Stimulated activated memory B cell treated with anti-CD40 and anti-IgM and Interleukin-4, amounts not matched to agents 10 μg/mL and 1 μg/mL and 100 μg/mL, for 72 hours (primary cell): ENCODE data around the gene SPATA31C2.

Experiments used
- ATAC-seq: fragments of 150-1000 bp; cut with Tn5 transposase; 2 replicates; pipeline ENCODE4 v1.10.0; 2021
- H3K27ac Mint-ChIP-seq: one replicate; pipeline ENCODE4 v1.8.0; 2022; ENCODE audit warnings: mild to moderate bottlenecking, mixed read lengths
- H3K27me3 Mint-ChIP-seq: one replicate; pipeline ENCODE4 v1.8.0; 2022; ENCODE audit warnings: mixed read lengths
- H3K36me3 Mint-ChIP-seq: one replicate; pipeline ENCODE4 v1.8.0; 2022; ENCODE audit warnings: mixed read lengths
- H3K4me1 Mint-ChIP-seq: one replicate; pipeline ENCODE4 v1.8.0; 2022; ENCODE audit warnings: mixed read lengths
- H3K4me3 Mint-ChIP-seq: one replicate; pipeline ENCODE4 v1.8.0; 2022; ENCODE audit warnings: mild to moderate bottlenecking, moderate library complexity, mixed read lengths
- H3K9me3 Mint-ChIP-seq: one replicate; pipeline ENCODE4 v1.8.0; 2022; ENCODE audit warnings: mixed read lengths

The SPATA31C2 gene

DNA sequence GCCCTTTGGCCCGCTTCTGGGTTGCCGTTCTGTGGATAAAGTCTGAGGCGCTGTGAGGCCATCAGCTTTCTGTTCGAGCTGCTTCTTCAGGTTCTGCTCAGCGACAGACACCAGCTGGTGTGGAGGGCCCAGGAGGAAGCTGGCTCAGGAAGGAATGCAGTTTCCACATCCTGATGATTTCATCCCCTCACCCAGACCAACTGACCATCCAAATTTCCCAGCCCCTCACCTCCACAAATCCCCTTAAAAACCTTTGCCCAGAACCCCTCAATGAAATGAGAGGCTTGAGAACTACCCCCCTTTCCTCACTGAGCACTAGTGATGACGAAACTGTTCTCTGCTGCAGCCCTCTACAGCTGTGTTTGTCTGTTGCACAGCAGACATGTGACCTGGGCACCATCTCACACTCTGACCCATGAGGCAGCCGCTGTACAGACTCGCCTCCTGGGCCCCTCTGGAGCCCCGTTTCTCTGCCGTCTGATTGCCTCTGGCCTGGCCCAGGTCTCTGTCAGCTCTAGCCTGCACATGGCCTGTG is 45.4 kb downstream of the SPATA31C2 start:
- Mint-ChIP-seq H3K4me3 (no peak overlapping the region), H3K27ac (no peak overlapping the region), H3K4me1 (no peaks in the 10 kb centered on the region), H3K27me3 (no peaks in the 10 kb centered on the region), H3K36me3 (no peaks in the 10 kb centered on the region), H3K9me3 (no peaks in the 10 kb centered on the region)
- ATAC-seq, result no peak

DNA sequence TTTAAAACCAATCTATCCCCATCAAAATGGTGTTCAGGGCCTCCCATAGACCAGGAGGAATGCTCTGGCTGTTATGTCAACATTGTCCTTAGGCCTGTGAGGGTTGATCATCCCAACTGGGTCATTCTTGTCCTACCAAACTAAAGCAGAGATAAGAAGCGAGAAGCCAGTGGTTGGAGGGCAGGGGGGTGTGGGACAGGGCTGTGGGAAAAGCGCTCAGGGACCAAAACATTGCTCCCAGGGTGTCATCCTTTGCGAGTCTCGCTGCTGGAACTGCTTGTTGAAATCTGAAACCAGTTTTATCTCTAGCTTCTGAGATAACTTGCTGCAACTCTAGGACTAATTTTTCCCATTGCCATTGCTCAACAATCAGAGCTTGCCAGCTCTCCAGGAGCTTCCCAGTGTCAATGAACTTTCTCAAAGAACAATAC is 48.1 kb downstream of the SPATA31C2 start:
- no peaks in the 10 kb centered on the region for H3K9me3 Mint-ChIP-seq
- no peak for ATAC-seq
- H3K27me3 Mint-ChIP-seq, result no peaks in the 10 kb centered on the region
- no peaks in the 10 kb centered on the region for H3K36me3 Mint-ChIP-seq
- H3K4me1 Mint-ChIP-seq, result no peaks in the 10 kb centered on the region
- no peak overlapping the region for H3K27ac Mint-ChIP-seq
- no peak overlapping the region for H3K4me3 Mint-ChIP-seq

GRCh38 chr9:88087906-88088305 is 50.4 kb downstream of the SPATA31C2 start:
- no peaks in the 10 kb centered on the region for H3K36me3 Mint-ChIP-seq
- H3K4me1 Mint-ChIP-seq, result no peaks in the 10 kb centered on the region
- H3K9me3 Mint-ChIP-seq, result peaks cover 4% of the 10 kb centered on the region
- no peak overlapping the region for H3K4me3 Mint-ChIP-seq
- no peak overlapping the region for H3K27ac Mint-ChIP-seq
- H3K27me3 Mint-ChIP-seq, result no peaks in the 10 kb centered on the region
- no peak for ATAC-seq

GRCh38 chr9:88085476-88085875 is 52.8 kb downstream of the SPATA31C2 start:
- no peak overlapping the region for H3K4me3 Mint-ChIP-seq
- no peak for ATAC-seq
- no peak overlapping the region for H3K27ac Mint-ChIP-seq
- H3K4me1 Mint-ChIP-seq, result no peaks in the 10 kb centered on the region
- H3K36me3 Mint-ChIP-seq, result no peaks in the 10 kb centered on the region
- H3K27me3 Mint-ChIP-seq, result no peaks in the 10 kb centered on the region
- H3K9me3 Mint-ChIP-seq, result peaks cover 4% of the 10 kb centered on the region

DNA sequence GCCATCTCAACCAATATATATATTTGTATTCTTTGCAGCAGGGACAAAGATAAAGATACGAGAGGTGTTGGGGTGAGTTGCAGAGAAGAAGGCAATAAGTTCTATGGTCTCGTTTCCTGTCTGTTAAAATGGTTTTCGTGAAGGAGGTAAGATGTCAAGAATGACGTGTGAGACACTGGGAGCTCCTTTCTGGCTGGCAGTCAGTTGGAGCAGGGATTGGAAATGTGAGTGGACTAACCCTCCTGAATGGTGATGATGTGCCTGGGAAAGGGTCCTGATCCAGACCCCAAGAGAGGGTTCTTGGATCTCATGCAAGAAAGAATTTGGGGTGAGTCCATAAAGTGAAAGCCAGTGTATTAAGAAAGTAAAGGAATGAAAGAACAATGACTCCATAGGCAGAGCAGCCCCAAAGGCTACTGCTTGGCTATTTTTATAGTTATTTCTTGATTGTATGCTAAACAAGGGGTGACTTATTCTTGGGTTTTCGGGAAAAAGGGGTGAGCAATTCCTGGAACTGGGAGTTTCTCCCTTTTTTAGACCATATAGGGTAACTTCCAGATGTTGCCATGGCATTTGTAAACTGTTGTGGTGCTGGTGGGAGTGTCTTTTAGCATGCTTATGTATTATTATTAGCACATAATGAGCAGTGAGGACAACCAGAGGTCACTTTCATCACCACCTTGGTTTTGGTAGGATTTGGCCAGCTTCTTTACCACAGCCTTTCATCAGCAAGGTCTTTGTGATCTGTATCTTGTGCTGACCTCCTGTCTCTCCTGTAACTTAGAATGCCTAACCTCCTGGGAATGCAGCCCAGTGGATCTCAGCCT is 53.7 kb downstream of the SPATA31C2 start:
- ATAC-seq, result no peak
- H3K27ac Mint-ChIP-seq, result no peak overlapping the region
- H3K27me3 Mint-ChIP-seq, result no peaks in the 10 kb centered on the region
- H3K9me3 Mint-ChIP-seq, result peaks cover 4% of the 10 kb centered on the region
- H3K4me3 Mint-ChIP-seq, result no peak overlapping the region
- H3K4me1 Mint-ChIP-seq, result no peaks in the 10 kb centered on the region
- no peaks in the 10 kb centered on the region for H3K36me3 Mint-ChIP-seq
